ENCODE data around the gene PANK4. TPM values are rescaled to one million over a fixed set of nuclear protein-coding genes. Genes with fewer than 3 reads are reported as not detected.

PANK4 gene
- total and polyA plus RNA-seq, 2 donors (not counting 3 experiments of a cell fraction or from before 2014, with no cell fraction given): 22.1 to 34.0 TPM

- intact Hi-C loops (cut with micrococcal nuclease): no loop called here
- Histone ChIP-seq H3K36me3 (ENCODE audit: control insufficient read depth in 2 of 2, extremely low read depth in 1 of 2, insufficient read depth in 2 of 2, low read length in 2 of 2) (no peaks in the 10 kb centered on the region), H3K79me2 (ENCODE audit: control insufficient read depth, insufficient read depth, low read length) (no peaks in the 10 kb centered on the region), H3K9me1 (replicated peaks; ENCODE audit: control insufficient read depth, extremely low read depth, insufficient read depth, low read length) (no peaks in the 10 kb centered on the region), H4K20me1 (replicated peaks; ENCODE audit: control insufficient read depth, extremely low read depth, insufficient read depth, low read length) (no peaks in the 10 kb centered on the region), H3K4me2 (ENCODE audit: insufficient read depth, low read length) (no peak overlapping the region), H3K27ac (ENCODE audit: insufficient read depth, low read depth, low read length) (no peak overlapping the region), H3K4me3 (replicated peaks in 1 of 3; ENCODE audit: insufficient read depth in 1 of 3, low read depth in 1 of 3, low read length in 3 of 3) (no peak overlapping the region), H3K27me3 (ENCODE audit: control insufficient read depth in 2 of 2, insufficient read depth in 2 of 2, low read length in 2 of 2) (no peaks in the 10 kb centered on the region), H3K4me1 (ENCODE audit: control insufficient read depth, extremely low read depth, insufficient read depth, low read length) (no peaks in the 10 kb centered on the region), H2AFZ (ENCODE audit: low read depth, low read length) (no peak overlapping the region), H3K9me3 (replicated peaks; ENCODE audit: control insufficient read depth, insufficient read depth, low read length) (no peaks in the 10 kb centered on the region), H3K9ac (replicated peaks; ENCODE audit: extremely low read depth, insufficient read depth, low read length) (no peak overlapping the region)
- ChIA-PET POLR2A (no interaction called here), CTCF (no interaction called here)
- no peak for DNase-seq (ENCODE audit: low read depth, low spot score)
- FAIRE-seq: no peak
- TF ChIP-seq, protein P1, sequence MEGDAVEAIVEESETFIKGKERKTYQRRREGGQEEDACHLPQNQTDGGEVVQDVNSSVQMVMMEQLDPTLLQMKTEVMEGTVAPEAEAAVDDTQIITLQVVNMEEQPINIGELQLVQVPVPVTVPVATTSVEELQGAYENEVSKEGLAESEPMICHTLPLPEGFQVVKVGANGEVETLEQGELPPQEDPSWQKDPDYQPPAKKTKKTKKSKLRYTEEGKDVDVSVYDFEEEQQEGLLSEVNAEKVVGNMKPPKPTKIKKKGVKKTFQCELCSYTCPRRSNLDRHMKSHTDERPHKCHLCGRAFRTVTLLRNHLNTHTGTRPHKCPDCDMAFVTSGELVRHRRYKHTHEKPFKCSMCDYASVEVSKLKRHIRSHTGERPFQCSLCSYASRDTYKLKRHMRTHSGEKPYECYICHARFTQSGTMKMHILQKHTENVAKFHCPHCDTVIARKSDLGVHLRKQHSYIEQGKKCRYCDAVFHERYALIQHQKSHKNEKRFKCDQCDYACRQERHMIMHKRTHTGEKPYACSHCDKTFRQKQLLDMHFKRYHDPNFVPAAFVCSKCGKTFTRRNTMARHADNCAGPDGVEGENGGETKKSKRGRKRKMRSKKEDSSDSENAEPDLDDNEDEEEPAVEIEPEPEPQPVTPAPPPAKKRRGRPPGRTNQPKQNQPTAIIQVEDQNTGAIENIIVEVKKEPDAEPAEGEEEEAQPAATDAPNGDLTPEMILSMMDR (IDR thresholded peaks at IDR 0.05; ENCODE audit: extremely low read depth in 1 of 2, insufficient read depth in 1 of 2, low read depth in 1 of 2, low read length in 2 of 2): no peak
- no peak for TF ChIP-seq POLR2AphosphoS5 (IDR thresholded peaks at IDR 0.05; ENCODE audit: insufficient read depth, low read depth, low read length)
- TF ChIP-seq FOS (IDR thresholded peaks at IDR 0.05; ENCODE audit: borderline replicate concordance, insufficient read depth, low read length): no peak
- no peak for TF ChIP-seq EZH2 (IDR thresholded peaks at IDR 0.05; ENCODE audit: borderline replicate concordance, low read depth, low read length, severe bottlenecking)
- TF ChIP-seq MAX (IDR thresholded peaks at IDR 0.05; ENCODE audit: insufficient read depth, insufficient read length): no peak
- no peak for TF ChIP-seq JUN (IDR thresholded peaks at IDR 0.05; ENCODE audit: borderline replicate concordance, insufficient read depth, insufficient read length, low read depth)
- no peak for TF ChIP-seq GATA2 (IDR thresholded peaks at IDR 0.05; ENCODE audit: insufficient read depth, insufficient read length, low read depth, low read length)
- TF ChIP-seq POLR2A (IDR thresholded peaks at IDR 0.05; ENCODE audit: low read depth, low read length): no peak
- TF ChIP-seq MYC (IDR thresholded peaks at IDR 0.05; ENCODE audit: low read depth, low read length): no peak
- BruUV-seq (replicated peaks): no TSS peak
- dilution Hi-C loops (cut with MboI; ENCODE audit: extremely low pct_ligation_motif_present, low sequenced_read_pairs): no loop called here
Measured at GRCh38 chr1:2472561-2473177, 53.7 kb downstream of the PANK4 start.

All from endothelial cell of umbilical vein (primary cell).